H1 (cell line): Measurements from ENCODE around the gene ERAS. TPM values are rescaled to one million over a fixed set of nuclear protein-coding genes. Genes with fewer than 3 reads are reported as not detected.

ENCODE experiments used
- CTCF ChIA-PET: fragments of 300-600 bp; sonication (Branson Sonifier 250); formaldehyde crosslinking; loops from one replicate; lab custom pipeline; 2021; ENCODE audit not compliant: partially characterized antibody; lab: Charles Lee
- POLR2A ChIA-PET: fragments of 300-600 bp; sonication (Branson Sonifier 250); formaldehyde crosslinking; loops from one replicate; lab custom pipeline; 2021; ENCODE audit warnings: inconsistent platforms; ENCODE audit not compliant: partially characterized antibody; lab: Charles Lee
- DNase-seq, 2 experiments: peaks; one replicate each; pipeline versions ENCODE4 v3.0.0 to v3.0.0-alpha.2; 2010 to 2022; ENCODE audit warnings: low spot score in 2 of 2, low read depth in 1 of 2, mixed read lengths in 1 of 2
- FAIRE-seq: peaks from 2 replicates; lab custom pipeline; 2011; peaks lifted over from hg19 to GRCh38; lab: Jason Lieb, UNC
- H2AFZ ChIP-seq: 2 replicates; pipeline ENCODE4 v1.8.1; 2012; ENCODE audit warnings: low read length, inconsistent platforms
- H2AK5ac ChIP-seq: 2 replicates; pipeline ENCODE4 v1.6.1; 2013; ENCODE audit warnings: low read depth, low read length
- H2BK120ac ChIP-seq: replicated peaks from 2 replicates; pipeline ENCODE3; 2013; ENCODE audit warnings: low read depth, low read length, inconsistent platforms
- H2BK12ac ChIP-seq: 2 replicates; pipeline ENCODE4 v1.6.1; 2013; ENCODE audit warnings: low read depth, low read length
- H2BK15ac ChIP-seq: 2 replicates; pipeline ENCODE4 v1.6.1; 2013; ENCODE audit warnings: low read length
- H2BK20ac ChIP-seq: 2 replicates; pipeline ENCODE4 v1.6.1; 2013; ENCODE audit warnings: low read length
- H2BK5ac ChIP-seq: 2 replicates; pipeline ENCODE4 v1.6.1; 2013; ENCODE audit warnings: low read depth, low read length
- H3K14ac ChIP-seq: 2 replicates; pipeline ENCODE4 v1.6.1; 2013; ENCODE audit warnings: inconsistent platforms; ENCODE audit not compliant: insufficient read length
- H3K18ac ChIP-seq: 2 replicates; pipeline ENCODE4 v1.6.1; 2013; ENCODE audit warnings: low read length; ENCODE audit errors: extremely low read depth
- H3K23ac ChIP-seq: 2 replicates; pipeline ENCODE4 v1.6.1; 2013; ENCODE audit warnings: inconsistent platforms; ENCODE audit not compliant: insufficient read length
- H3K23me2 ChIP-seq: 2 replicates; pipeline ENCODE4 v1.6.1; 2013; ENCODE audit warnings: low read depth, low read length
- H3K27ac ChIP-seq: 2 replicates; pipeline ENCODE4 v1.6.1; 2011; ENCODE audit warnings: low read depth, low read length, inconsistent platforms
- H3K27me3 ChIP-seq, 4 experiments: replicated peaks in 1 of 4; 1 replicate in 1 of 4; 2 replicates in 3 of 4; pipeline versions ENCODE4 v1.6.1 to v1.8.1; 2011 to 2013; ENCODE audit warnings: low read length in 3 of 4, mild to moderate bottlenecking in 3 of 4, inconsistent platforms in 2 of 4, mixed read lengths in 2 of 4, moderate library complexity in 1 of 4; ENCODE audit not compliant: control insufficient read depth in 3 of 4, insufficient read depth in 3 of 4; ENCODE audit errors: extremely low read depth in 1 of 4
- H3K36me3 ChIP-seq, 4 experiments: 2 replicates each; pipeline versions ENCODE4 v1.6.1 to v1.8.1; 2011 to 2013; ENCODE audit warnings: mild to moderate bottlenecking in 4 of 4, low read length in 3 of 4, moderate library complexity in 2 of 4, control low read depth in 1 of 4, inconsistent platforms in 1 of 4; ENCODE audit not compliant: insufficient read depth in 4 of 4, control insufficient read depth in 2 of 4
- H3K4ac ChIP-seq: replicated peaks from 2 replicates; pipeline ENCODE3; 2013; ENCODE audit warnings: low read length, low read depth, mixed read lengths, inconsistent platforms; ENCODE audit not compliant: insufficient read length
- H3K4me1 ChIP-seq, 4 experiments: replicated peaks in 1 of 4; 1 replicate in 1 of 4; 2 replicates in 3 of 4; pipeline versions ENCODE4 v1.6.1 to v1.8.1; 2011 to 2013; ENCODE audit warnings: low read length in 3 of 4, inconsistent platforms in 2 of 4, mixed read lengths in 1 of 4; ENCODE audit not compliant: insufficient read depth in 4 of 4, control insufficient read depth in 3 of 4
- H3K4me2 ChIP-seq, 2 experiments: 2 replicates each; pipeline versions ENCODE4 v1.6.1 to v1.8.1; 2011 to 2013; ENCODE audit warnings: low read depth in 2 of 2, low read length in 2 of 2, control low read depth in 1 of 2, inconsistent platforms in 1 of 2, mild to moderate bottlenecking in 1 of 2; ENCODE audit not compliant: insufficient read depth in 1 of 2
- H3K4me3 ChIP-seq, 4 experiments: fragments of 200-600, 300-600 bp in 1 of 4; sonication (generic), shearing (Covaris generic), sonication (Bioruptor Twin) in 1 of 4; 2 replicates each; pipeline versions ENCODE4 v1.5.1 to v1.8.1; 2011 to 2016; ENCODE audit warnings: low read length in 4 of 4, low read depth in 3 of 4, control low read depth in 2 of 4, inconsistent platforms in 2 of 4, mild to moderate bottlenecking in 2 of 4, mixed read lengths in 1 of 4, moderate library complexity in 1 of 4; ENCODE audit not compliant: insufficient read depth in 2 of 4; ENCODE audit errors: extremely low read depth in 1 of 4
- H3K56ac ChIP-seq: replicated peaks from 2 replicates; pipeline ENCODE3; 2013; ENCODE audit warnings: low read depth, mild to moderate bottlenecking, mixed read lengths, low read length, inconsistent platforms; ENCODE audit not compliant: insufficient read length
- H3K79me1 ChIP-seq: 2 replicates; pipeline ENCODE4 v1.6.1; 2013; ENCODE audit warnings: low read depth, low read length, control low read depth
- H3K79me2 ChIP-seq, 2 experiments: 2 replicates each; pipeline versions ENCODE4 v1.6.1 to v1.8.1; 2012 to 2013; ENCODE audit warnings: low read length in 2 of 2, mild to moderate bottlenecking in 2 of 2, inconsistent platforms in 1 of 2; ENCODE audit not compliant: insufficient read depth in 2 of 2, control insufficient read depth in 1 of 2
- H3K9ac ChIP-seq, 4 experiments: replicated peaks in 1 of 4; 1 replicate in 1 of 4; 2 replicates in 3 of 4; pipeline versions ENCODE4 v1.6.1 to v1.8.1; 2011 to 2013; ENCODE audit warnings: low read depth in 3 of 4, low read length in 3 of 4, control low read depth in 2 of 4, mild to moderate bottlenecking in 2 of 4, moderate library complexity in 2 of 4, inconsistent platforms in 1 of 4; ENCODE audit errors: extremely low read depth in 1 of 4
- H3K9me3 ChIP-seq, 2 experiments: 2 replicates each; pipeline versions ENCODE4 v1.6.1 to v1.8.1; 2012 to 2013; ENCODE audit warnings: mild to moderate bottlenecking in 2 of 2, moderate library complexity in 2 of 2, control low read depth in 1 of 2, inconsistent platforms in 1 of 2, low read depth in 1 of 2, low read length in 1 of 2, mixed read lengths in 1 of 2; ENCODE audit not compliant: insufficient read depth in 2 of 2
- H4K20me1 ChIP-seq, 2 experiments: replicated peaks in 1 of 2; 2 replicates each; pipeline versions ENCODE3 to v1.8.1; 2011 to 2013; ENCODE audit warnings: inconsistent platforms in 2 of 2, low read length in 2 of 2, mild to moderate bottlenecking in 1 of 2; ENCODE audit not compliant: insufficient read depth in 2 of 2, control insufficient read depth in 1 of 2
- H4K5ac ChIP-seq: 2 replicates; pipeline ENCODE4 v1.6.1; 2013; ENCODE audit warnings: low read length, low read depth, mixed read lengths, inconsistent platforms; ENCODE audit not compliant: insufficient read length
- H4K8ac ChIP-seq: 2 replicates; pipeline ENCODE4 v1.8.0; 2013; ENCODE audit warnings: mild to moderate bottlenecking, moderate library complexity, low read length, inconsistent platforms; ENCODE audit not compliant: insufficient read depth; ENCODE audit errors: extremely low read depth
- H4K91ac ChIP-seq: replicated peaks from 2 replicates; pipeline ENCODE3; 2013; ENCODE audit warnings: low read length, mixed read lengths, inconsistent platforms; ENCODE audit not compliant: insufficient read length
- ATF2 ChIP-seq: IDR thresholded peaks from 2 replicates; pipeline ENCODE4 v1.6.1; 2012; ENCODE audit warnings: low read length, inconsistent platforms
- CHD2 ChIP-seq: IDR thresholded peaks from 2 replicates; pipeline ENCODE4 v1.6.1; 2012; ENCODE audit warnings: low read length, improper control_type of control experiment
- EP300 ChIP-seq, 2 experiments: IDR thresholded peaks; 1 replicate in 1 of 2; 2 replicates in 1 of 2; pipeline ENCODE4 v1.6.1; 2011 to 2012; ENCODE audit warnings: low read depth in 2 of 2, low read length in 2 of 2, mild to moderate bottlenecking in 2 of 2, borderline replicate concordance in 1 of 2, inconsistent platforms in 1 of 2, moderate library complexity in 1 of 2
- EZH2 ChIP-seq: fragments of 200-600 bp; sonication (generic); IDR thresholded peaks from 2 replicates; pipeline ENCODE4 v1.7.1; 2012; ENCODE audit warnings: low read depth, mild to moderate bottlenecking, moderate library complexity, low read length, inconsistent platforms; ENCODE audit not compliant: severe bottlenecking
- MAFK ChIP-seq: IDR thresholded peaks from 2 replicates; pipeline ENCODE4 v1.6.1; 2012; ENCODE audit warnings: low read depth, mild to moderate bottlenecking, improper control_type of control experiment, low read length
- PHF8 ChIP-seq: fragments of 200-600 bp; sonication (generic); conservative IDR thresholded peaks from 2 replicates; pipeline ENCODE4 v1.7.1; 2012; ENCODE audit warnings: low read depth, mild to moderate bottlenecking, inconsistent platforms, low read length, moderate library complexity
- SIN3A ChIP-seq, 2 experiments: IDR thresholded peaks in 1 of 2; conservative IDR thresholded peaks in 1 of 2; 2 replicates each; pipeline ENCODE4 v1.6.1; 2011 to 2012; ENCODE audit warnings: low read length in 2 of 2, improper control_type of control experiment in 1 of 2, low read depth in 1 of 2, mild to moderate bottlenecking in 1 of 2
- SUZ12 ChIP-seq: fragments of 200-600 bp; sonication (generic); IDR thresholded peaks from 2 replicates; pipeline ENCODE4 v1.6.1; 2012; ENCODE audit warnings: mild to moderate bottlenecking, inconsistent platforms, low read length, moderate library complexity, mixed read lengths
- TAF7 ChIP-seq: optimal IDR thresholded peaks from 2 replicates; pipeline ENCODE3; 2011; ENCODE audit warnings: low read depth, mild to moderate bottlenecking, inconsistent platforms, low read length, moderate library complexity, borderline replicate concordance
- USF2 ChIP-seq: IDR thresholded peaks from 2 replicates; pipeline ENCODE4 v1.6.1; 2011; ENCODE audit warnings: low read length, improper control_type of control experiment
- YY1 ChIP-seq: IDR thresholded peaks from 2 replicates; pipeline ENCODE4 v1.6.1; 2011; ENCODE audit warnings: low read depth, mild to moderate bottlenecking, low read length
- WGBS, 2 experiments: shearing (Covaris generic) in 1 of 2; methylation state at CpG; one replicate each; pipeline versions ENCODE4 v1.1.6 to v1.1.7; 2013 to 2015; ENCODE audit warnings: low lambda C conversion rate in 2 of 2, mixed read lengths in 2 of 2, inconsistent platforms in 1 of 2, low coverage in 1 of 2, missing lambda C conversion rate in 1 of 2; ENCODE audit not compliant: insufficient replicate concordance in 2 of 2, insufficient coverage in 1 of 2, insufficient read length in 1 of 2; ENCODE audit errors: extremely low coverage in 1 of 2, missing lambda C conversion rate in 1 of 2; 5-methylcytosine and 5-hydroxymethylcytosine counted together
- polyA plus RNA-seq, 7 experiments: library from polyadenylated mRNA; depleted of rRNA in 3 of 7; stranded (reverse) in 5 of 7; unstranded in 2 of 7; fragments of >200 nt in 5 of 7; fragments of 200-250 nt in 2 of 7; gene quantifications; 1 replicate in 5 of 7; 2 replicates in 1 of 7; 4 replicates in 1 of 7; pipeline versions ENCODE4 v1.2.1 to v1.2.3, GENCODE V29; 2011 to 2013; ENCODE audit warnings: missing spikeins in 2 of 7, mixed read lengths in 2 of 7
- total RNA-seq: library from RNA; stranded (reverse); fragmentation: NEBNext Ultra II Directional; extraction: Animal tissue kit (Norgen Biotek cat#: 25700); gene quantifications from 2 replicates; pipeline ENCODE4 v1.2.1, GENCODE V29; 2021

The ERAS gene
- total and polyA plus RNA-seq, 2 of the 8 experiments (the other 6 are each of a cell fraction or from before 2014, with no cell fraction given): 0.70 TPM; not detected in 1

- no peak overlapping the region for H2AK5ac ChIP-seq
- no peak overlapping the region for H3K23ac ChIP-seq
- no peak overlapping the region for H2BK5ac ChIP-seq
- TF ChIP-seq YY1: no peak
- TF ChIP-seq TAF7: no peak
- no peak for TF ChIP-seq EZH2
- TF ChIP-seq USF2: no peak
- TF ChIP-seq MAFK: no peak
- no peak for TF ChIP-seq PHF8
- TF ChIP-seq SUZ12: no peak
- TF ChIP-seq ATF2: no peak
- TF ChIP-seq EP300 (IDR thresholded peaks at IDR 0.05; ENCODE audit: borderline replicate concordance in 1 of 2, low read depth in 2 of 2, low read length in 2 of 2): no peak
- TF ChIP-seq CHD2: no peak
- no peak for TF ChIP-seq SIN3A (conservative IDR thresholded peaks at IDR 0.05 in 1 of 2, IDR thresholded peaks at IDR 0.05 in 1 of 2; ENCODE audit: low read depth in 1 of 2, low read length in 2 of 2)
- H4K20me1 ChIP-seq: no peaks in the 10 kb centered on the region
- H3K4me2 ChIP-seq: no peak overlapping the region
- H3K56ac ChIP-seq: no peak overlapping the region
- H2BK20ac ChIP-seq: no peak overlapping the region
- H3K4me1 ChIP-seq: peaks cover 0 to 3% (median 0%) of the 10 kb centered on the region in 4 experiments; a peak in 3 of 7 replicates
- no peak overlapping the region for H3K4me3 ChIP-seq
- no peak overlapping the region for H3K9ac ChIP-seq
- H2BK15ac ChIP-seq: no peak overlapping the region
- FAIRE-seq (no peak), DNase-seq (no peak)
- no peak overlapping the region for H3K4ac ChIP-seq
- WGBS, 2 experiments: 81% methylated on average over 9 of the region's 10 CpGs; no CpG with 5 or more reads in 1 of the 2 experiments
- no peak overlapping the region for H2BK12ac ChIP-seq
- H4K91ac ChIP-seq: no peak overlapping the region
- H4K5ac ChIP-seq: no peak overlapping the region
- H3K9me3 ChIP-seq: no peaks in the 10 kb centered on the region
- H3K23me2 ChIP-seq: peaks cover 4% of the 10 kb centered on the region; the same call in 1 of the 2 replicates
- ChIA-PET CTCF (no interaction called here), POLR2A (no interaction called here)
- no peaks in the 10 kb centered on the region for H3K79me1 ChIP-seq
- H3K27me3 ChIP-seq: peaks cover 5 to 16% (median 9%) of the 10 kb centered on the region in 4 experiments; a peak in 6 of 7 replicates
- H3K18ac ChIP-seq: no peak overlapping the region
- no peak overlapping the region for H4K8ac ChIP-seq
- H2AFZ ChIP-seq: no peak overlapping the region
- H3K79me2 ChIP-seq: no peaks in the 10 kb centered on the region
- H3K27ac ChIP-seq: no peak overlapping the region
- H3K36me3 ChIP-seq: no peaks in the 10 kb centered on the region
- no peak overlapping the region for H3K14ac ChIP-seq
- no peak overlapping the region for H2BK120ac ChIP-seq
Measured at GRCh38 chrX:48839686-48840085, 13.4 kb downstream of the ERAS start.
